ENCODE measurements around the gene CASP12. TPM values are rescaled to one million over a fixed set of nuclear protein-coding genes. Genes with fewer than 3 reads are reported as not detected.

Gene CASP12
- 0.91 TPM for total RNA-seq
- 0.45 TPM for polyA plus RNA-seq (ENCODE audit: insufficient read depth, low read depth, low replicate concordance)
- long read RNA-seq, donor 1 = 0 reads
- long read RNA-seq, donor 2 = 0 reads
- long read RNA-seq, donor 3 = 0 reads
- long read RNA-seq, donor 4 = 0 reads
- long read RNA-seq, donor 5 = 0 reads
- long read RNA-seq, donor 6 = 0 reads
- long read RNA-seq, donor 7 = 0 reads
- long read RNA-seq, donor 8 = 0 reads
- long read RNA-seq, donor 9 = 0 reads
- long read RNA-seq, donor 10 = 0 reads

DNA sequence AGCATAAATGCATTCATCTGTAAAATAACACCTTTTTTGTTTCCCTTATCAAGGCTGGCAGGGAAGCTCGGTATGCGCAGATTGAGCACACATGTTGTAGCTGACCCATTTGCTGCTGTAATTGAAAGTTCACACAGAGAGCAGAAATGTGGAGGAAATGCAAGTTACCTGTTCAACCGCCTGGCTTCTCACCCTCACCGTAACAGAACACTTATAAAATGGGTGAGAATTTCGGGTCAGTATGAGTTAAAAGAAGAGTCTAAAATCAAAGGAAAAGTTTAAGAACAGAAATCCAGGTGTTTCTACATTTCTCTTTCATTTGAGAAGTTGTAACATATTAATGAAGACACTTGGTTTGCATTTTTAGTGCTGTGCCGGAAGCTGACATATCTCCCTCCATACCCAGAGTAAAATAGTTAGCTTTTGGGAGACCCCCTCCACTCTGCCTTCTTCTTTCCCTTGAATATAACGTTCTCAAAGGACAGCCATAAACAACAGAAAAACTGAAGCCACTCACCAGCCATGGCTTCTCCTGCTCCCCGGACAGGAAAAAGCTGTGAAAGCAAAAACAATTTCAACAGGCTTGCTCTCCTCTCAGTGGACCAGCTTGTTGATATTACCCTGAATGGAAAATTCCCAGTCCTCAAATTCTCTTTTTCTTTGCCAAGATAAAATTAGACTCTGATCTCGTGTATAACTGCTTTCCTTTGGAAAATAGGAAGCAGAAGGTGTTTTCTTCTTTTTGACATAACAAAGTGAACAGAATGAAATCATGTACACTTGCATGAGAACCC lies at the start of gene CASP12:
CASP12 (minus strand) TSS at position 570 of the 794 bp plus-strand sequence.
- DNase-seq (peak in 2 of 5 donors; percentile 9 to 45), FAIRE-seq (no peak)
- intact Hi-C loops (cut with DNase I) = no loop called here
- peak within 1 kb of the TSS in 1 of 2 donors; percentile 55 for H3K27ac ChIP-seq (ENCODE audit: low read depth in 2 of 2, low read length in 2 of 2)
- TF ChIP-seq, protein P1, sequence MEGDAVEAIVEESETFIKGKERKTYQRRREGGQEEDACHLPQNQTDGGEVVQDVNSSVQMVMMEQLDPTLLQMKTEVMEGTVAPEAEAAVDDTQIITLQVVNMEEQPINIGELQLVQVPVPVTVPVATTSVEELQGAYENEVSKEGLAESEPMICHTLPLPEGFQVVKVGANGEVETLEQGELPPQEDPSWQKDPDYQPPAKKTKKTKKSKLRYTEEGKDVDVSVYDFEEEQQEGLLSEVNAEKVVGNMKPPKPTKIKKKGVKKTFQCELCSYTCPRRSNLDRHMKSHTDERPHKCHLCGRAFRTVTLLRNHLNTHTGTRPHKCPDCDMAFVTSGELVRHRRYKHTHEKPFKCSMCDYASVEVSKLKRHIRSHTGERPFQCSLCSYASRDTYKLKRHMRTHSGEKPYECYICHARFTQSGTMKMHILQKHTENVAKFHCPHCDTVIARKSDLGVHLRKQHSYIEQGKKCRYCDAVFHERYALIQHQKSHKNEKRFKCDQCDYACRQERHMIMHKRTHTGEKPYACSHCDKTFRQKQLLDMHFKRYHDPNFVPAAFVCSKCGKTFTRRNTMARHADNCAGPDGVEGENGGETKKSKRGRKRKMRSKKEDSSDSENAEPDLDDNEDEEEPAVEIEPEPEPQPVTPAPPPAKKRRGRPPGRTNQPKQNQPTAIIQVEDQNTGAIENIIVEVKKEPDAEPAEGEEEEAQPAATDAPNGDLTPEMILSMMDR (IDR thresholded peaks at IDR 0.05; ENCODE audit: borderline replicate concordance, extremely low read depth, insufficient read depth) = no peak
- no peaks in the 10 kb centered on the region for H3K27me3 ChIP-seq (ENCODE audit: control insufficient read depth, insufficient read depth, low read length)
- H3K9ac ChIP-seq (ENCODE audit: low read length in 3 of 3) = peak within 1 kb of the TSS in 1 of 3 donors; percentile 41
- no peaks in the 10 kb centered on the region for H3K4me1 ChIP-seq (ENCODE audit: control insufficient read depth in 2 of 3, insufficient read depth in 2 of 3, low read depth in 1 of 3, low read length in 3 of 3)
- H3K36me3 ChIP-seq (ENCODE audit: control insufficient read depth in 2 of 3, insufficient read depth in 3 of 3, low read length in 3 of 3) = no peaks in the 10 kb centered on the region
- peak within 1 kb of the TSS in 2 of 3 donors; percentile 55 to 58 for H3K4me3 ChIP-seq (ENCODE audit: low read length in 3 of 3)
- H3K9me3 ChIP-seq (ENCODE audit: control insufficient read depth in 2 of 3, insufficient read depth in 1 of 3, low read length in 3 of 3) = no peaks in the 10 kb centered on the region

DNA sequence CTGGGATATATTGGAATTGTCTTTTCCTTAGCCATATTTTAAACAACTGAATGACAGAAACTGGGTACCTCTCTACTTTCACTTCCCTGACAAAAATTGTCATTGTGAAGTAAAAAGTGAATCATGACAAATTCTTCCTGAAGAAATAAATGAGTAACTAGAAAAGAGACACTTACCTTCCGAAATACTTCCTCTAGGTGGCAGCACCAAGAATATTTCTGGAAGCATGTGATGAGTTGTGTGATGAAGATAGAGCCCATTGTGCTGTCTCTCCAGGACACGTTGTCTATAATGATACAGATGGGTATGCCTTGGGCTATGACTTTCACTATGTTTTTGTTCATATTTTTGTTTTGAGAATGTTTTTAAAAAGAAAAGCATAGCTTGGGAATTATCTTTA lies 48.6 kb upstream of the CASP12 start:
- Histone ChIP-seq H3K9ac (ENCODE audit: low read length in 3 of 3) (no peak overlapping the region), H3K9me3 (ENCODE audit: control insufficient read depth in 2 of 3, insufficient read depth in 1 of 3, low read length in 3 of 3) (no peaks in the 10 kb centered on the region), H3K36me3 (ENCODE audit: control insufficient read depth in 2 of 3, insufficient read depth in 3 of 3, low read length in 3 of 3) (peaks cover 0 to 29% (median 18%) of the 10 kb centered on the region in 3 donors), H3K4me3 (ENCODE audit: low read length in 3 of 3) (no peak overlapping the region), H3K4me1 (ENCODE audit: control insufficient read depth in 2 of 3, insufficient read depth in 2 of 3, low read depth in 1 of 3, low read length in 3 of 3) (no peaks in the 10 kb centered on the region), H3K27me3 (ENCODE audit: control insufficient read depth, insufficient read depth, low read length) (no peaks in the 10 kb centered on the region), H3K27ac (ENCODE audit: low read depth in 2 of 2, low read length in 2 of 2) (no peak overlapping the region)
- TF ChIP-seq, protein P1 (IDR thresholded peaks at IDR 0.05; ENCODE audit: borderline replicate concordance, extremely low read depth, insufficient read depth) = peak; percentile 53
- FAIRE-seq (peak; percentile 93), DNase-seq (peak in 1 of 5 donors; percentile 30)
- intact Hi-C loops (cut with DNase I) = no loop called here

DNA sequence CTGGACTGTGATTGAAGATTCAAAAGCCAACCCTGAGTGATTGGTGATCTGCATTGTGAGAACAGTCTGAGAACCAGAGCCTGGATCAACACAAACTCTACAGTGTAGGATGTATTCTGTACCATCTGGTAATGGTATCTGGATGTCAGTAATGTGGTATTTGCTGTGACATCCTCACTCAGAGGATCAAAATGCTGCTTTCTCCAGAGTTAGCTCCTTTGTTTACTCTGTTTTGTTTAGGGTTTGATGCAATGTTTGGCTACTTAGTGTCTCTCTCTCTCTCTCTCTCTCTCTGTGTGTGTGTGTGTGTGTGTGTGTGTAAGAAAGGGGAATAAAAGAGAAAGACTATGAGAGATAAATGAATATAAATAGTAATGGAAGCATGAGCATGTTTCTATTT lies 45.8 kb upstream of the CASP12 start:
- H3K9me3 ChIP-seq (ENCODE audit: control insufficient read depth in 2 of 3, insufficient read depth in 1 of 3, low read length in 3 of 3) = no peaks in the 10 kb centered on the region
- H3K4me3 ChIP-seq (ENCODE audit: low read length in 3 of 3) = no peak overlapping the region
- H3K9ac ChIP-seq (ENCODE audit: low read length in 3 of 3) = no peak overlapping the region
- H3K36me3 ChIP-seq (ENCODE audit: control insufficient read depth in 2 of 3, insufficient read depth in 3 of 3, low read length in 3 of 3) = peaks cover 0 to 13% (median 8%) of the 10 kb centered on the region in 3 donors
- no peaks in the 10 kb centered on the region for H3K27me3 ChIP-seq (ENCODE audit: control insufficient read depth, insufficient read depth, low read length)
- TF ChIP-seq, protein P1 (IDR thresholded peaks at IDR 0.05; ENCODE audit: borderline replicate concordance, extremely low read depth, insufficient read depth) = no peak
- intact Hi-C loops (cut with DNase I) = no loop called here
- FAIRE-seq = no peak
- H3K27ac ChIP-seq (ENCODE audit: low read depth in 2 of 2, low read length in 2 of 2) = no peak overlapping the region
- no peak for DNase-seq
- no peaks in the 10 kb centered on the region for H3K4me1 ChIP-seq (ENCODE audit: control insufficient read depth in 2 of 3, insufficient read depth in 2 of 3, low read depth in 1 of 3, low read length in 3 of 3)

Data from kidney (tissue), 22 donors.